Stimulated activated CD4-positive, alpha-beta T cell treated with anti-CD3 and anti-CD28 coated beads, TNF-alpha, amount 100 ng/mL, for 24 hours (primary cell): ENCODE data around the gene ZSWIM8.

ENCODE experiments used
- DNase-seq, 3 experiments: peaks; one replicate each; pipeline ENCODE4 v3.0.0-alpha.2; 2020; ENCODE audit warnings: low read depth in 3 of 3

Gene ZSWIM8

DNA sequence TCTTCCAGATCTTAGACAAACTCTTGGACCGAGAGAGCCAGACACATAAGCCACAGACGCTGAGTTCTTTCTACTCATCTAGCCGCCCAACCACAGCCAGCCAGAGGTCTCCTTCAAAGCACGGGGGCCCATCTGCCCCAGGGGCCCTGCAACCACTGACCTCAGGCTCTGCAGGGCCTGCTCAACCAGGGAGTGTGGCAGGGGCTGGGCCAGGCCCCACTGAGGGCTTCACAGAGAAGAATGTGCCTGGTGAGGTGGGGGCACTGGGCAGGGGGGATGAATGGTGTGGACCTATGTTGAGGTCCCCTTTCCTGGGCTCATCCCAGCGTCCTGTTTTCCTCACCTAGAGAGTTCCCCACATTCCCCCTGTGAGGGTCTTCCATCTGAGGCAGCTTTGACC is 11.4 kb downstream of the ZSWIM8 start:
- DNase-seq, result no peak

DNA sequence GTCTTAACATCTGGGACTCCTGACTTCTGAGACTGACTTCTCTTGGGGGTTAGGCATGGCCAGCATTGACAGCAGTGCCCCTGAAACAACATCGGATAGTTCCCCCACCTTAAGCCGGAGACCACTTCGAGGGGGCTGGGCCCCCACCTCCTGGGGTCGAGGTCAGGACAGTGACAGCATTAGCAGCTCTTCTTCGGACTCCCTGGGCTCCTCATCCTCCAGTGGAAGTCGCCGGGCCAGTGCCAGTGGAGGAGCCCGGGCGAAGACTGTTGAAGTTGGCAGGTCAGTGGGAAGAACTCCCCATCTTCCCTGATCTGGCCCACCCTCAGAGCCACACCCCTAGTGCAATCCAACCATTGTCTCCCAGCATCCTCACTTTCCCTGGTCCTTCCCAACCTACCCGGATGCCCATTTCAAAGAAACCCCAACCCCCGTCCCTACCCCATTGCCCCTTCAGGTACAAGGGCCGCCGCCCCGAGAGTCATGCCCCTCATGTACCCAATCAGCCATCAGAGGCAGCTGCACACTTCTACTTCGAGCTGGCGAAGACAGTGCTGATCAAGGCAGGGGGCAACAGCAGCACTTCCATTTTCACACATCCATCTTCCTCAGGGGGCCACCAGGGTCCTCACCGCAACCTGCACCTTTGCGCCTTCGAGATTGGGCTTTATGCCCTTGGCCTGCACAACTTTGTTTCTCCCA is 12.1 kb downstream of the ZSWIM8 start:
- no peak for DNase-seq

DNA sequence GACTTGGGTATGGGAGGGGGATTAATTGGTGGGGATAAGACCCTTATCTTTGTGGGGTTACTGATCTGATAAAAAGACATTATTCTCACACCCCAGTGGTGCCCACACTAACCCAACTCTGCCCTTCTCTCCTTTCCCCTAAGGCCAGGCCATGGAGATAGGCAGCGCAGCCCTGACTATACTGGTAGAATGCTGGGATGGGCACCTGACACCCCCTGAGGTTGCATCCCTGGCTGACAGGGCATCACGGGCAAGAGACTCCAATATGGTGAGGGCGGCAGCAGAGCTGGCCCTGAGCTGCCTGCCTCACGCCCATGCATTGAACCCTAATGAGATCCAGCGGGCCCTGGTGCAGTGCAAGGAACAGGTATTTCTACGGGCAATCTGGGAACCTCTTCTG is 12.7 kb downstream of the ZSWIM8 start:
- no peak for DNase-seq

DNA sequence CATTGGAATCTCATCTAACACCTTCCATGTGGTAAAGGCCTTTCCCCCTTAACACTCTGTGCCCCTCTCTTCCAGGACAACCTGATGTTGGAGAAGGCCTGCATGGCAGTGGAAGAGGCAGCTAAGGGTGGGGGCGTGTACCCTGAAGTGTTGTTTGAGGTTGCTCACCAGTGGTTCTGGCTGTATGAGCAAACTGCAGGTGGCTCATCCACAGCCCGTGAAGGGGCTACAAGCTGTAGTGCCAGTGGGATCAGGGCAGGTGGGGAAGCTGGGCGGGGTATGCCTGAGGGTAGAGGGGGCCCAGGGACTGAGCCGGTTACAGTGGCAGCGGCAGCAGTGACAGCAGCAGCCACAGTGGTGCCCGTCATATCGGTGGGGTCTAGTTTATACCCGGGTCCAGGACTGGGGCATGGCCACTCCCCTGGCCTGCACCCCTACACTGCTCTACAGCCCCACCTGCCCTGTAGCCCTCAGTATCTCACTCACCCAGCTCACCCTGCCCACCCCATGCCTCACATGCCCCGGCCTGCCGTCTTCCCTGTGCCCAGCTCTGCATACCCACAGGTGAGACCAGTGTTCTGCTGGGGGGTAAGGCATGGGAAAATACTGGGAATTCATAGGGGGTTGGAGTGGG is 13.6 kb downstream of the ZSWIM8 start:
- no peak for DNase-seq

DNA sequence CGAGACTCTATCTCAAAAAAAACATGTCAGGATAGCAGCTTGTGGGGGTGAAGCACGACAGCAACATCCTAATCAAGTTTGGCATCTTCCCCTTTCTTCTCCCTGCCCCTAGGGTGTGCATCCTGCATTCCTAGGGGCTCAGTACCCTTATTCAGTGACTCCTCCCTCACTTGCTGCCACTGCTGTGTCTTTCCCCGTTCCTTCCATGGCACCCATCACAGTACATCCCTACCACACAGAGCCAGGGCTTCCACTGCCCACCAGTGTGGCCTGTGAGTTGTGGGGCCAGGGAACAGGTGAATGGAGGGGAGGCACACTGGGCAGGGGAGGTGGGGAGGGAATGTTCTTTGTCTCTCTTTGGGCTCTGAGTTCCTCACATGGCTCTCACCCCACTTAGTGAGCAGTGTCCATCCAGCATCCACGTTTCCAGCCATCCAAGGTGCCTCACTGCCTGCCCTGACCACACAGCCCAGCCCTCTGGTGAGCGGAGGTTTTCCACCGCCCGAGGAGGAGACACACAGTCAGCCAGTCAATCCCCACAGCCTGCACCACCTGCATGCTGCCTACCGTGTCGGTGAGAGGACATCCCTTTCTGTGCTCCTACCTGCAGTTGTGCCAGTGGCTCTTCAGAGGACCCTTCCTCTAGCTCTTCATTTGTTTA is 14.6 kb downstream of the ZSWIM8 start:
- no peak for DNase-seq

DNA sequence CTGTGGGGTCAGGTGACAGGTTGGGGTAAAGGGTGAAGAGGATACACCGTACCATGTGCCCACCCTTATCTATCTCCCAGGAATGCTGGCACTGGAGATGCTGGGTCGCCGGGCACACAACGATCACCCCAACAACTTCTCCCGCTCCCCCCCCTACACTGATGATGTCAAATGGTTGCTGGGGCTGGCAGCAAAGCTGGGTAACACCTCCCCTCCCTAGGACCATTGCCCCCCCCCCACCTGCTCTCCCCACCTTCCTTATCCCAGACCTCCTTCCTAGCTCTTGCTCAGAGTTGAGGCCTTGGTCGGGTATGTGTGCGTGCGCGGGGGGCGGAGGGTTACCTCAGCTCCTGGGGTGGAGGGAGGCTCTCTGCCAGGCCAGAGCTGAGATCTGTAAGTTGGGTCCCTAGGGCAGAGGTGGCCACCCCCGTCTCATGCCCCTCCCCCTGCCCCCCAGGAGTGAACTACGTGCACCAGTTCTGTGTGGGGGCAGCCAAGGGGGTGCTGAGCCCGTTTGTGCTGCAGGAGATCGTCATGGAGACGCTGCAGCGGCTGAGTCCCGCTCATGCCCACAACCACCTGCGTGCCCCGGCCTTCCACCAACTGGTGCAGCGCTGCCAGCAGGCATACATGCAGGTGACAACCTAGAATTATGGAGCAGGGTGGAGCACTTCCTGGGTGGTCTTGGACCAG is 15.3 kb downstream of the ZSWIM8 start:
- no peak for DNase-seq

DNA sequence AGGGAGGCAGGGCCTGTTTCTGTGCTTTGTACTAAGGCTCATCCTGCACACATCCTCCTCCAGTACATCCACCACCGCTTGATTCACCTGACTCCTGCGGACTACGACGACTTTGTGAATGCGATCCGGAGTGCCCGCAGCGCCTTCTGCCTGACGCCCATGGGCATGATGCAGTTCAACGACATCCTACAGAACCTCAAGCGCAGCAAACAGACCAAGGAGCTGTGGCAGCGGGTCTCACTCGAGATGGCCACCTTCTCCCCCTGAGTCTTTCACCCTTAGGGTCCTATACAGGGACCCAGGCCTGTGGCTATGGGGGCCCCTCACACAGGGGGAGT is 15.8 kb downstream of the ZSWIM8 start:
- DNase-seq, result no peak

DNA sequence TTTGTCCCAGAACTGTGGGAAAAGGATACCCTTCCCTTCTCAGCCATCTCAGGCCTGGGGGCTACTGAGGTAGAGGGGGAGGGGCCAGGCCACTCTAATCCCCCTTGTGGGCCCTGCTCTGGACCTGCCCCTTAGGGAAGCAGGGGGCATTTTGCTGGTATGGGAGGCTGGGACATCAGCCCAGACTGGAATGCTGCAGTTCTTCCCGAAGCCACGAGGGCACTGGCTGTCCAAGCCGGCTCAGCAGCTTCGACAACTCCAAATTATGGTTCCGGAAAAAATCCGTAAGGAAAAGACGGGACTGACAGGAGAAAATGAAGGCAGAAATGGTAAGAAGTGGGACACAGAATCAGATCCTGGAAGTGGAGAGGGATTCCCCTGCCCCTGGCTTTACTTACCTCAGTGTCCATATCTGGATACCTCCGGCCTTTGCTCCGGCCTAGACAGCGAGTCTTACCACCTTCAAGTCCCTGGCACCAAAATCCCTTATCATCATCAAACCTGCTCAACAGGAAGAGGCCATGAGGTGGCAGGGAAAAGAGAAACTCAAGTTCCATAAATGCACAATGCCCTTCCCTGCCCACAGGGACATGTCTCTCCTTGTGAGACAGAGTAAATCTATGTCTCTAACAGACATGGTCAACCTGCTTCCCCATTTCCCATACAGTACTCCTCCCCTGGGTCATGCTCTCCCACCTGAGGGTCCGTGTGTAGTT is 17.0 kb downstream of the ZSWIM8 start:
- DNase-seq, result no peak

DNA sequence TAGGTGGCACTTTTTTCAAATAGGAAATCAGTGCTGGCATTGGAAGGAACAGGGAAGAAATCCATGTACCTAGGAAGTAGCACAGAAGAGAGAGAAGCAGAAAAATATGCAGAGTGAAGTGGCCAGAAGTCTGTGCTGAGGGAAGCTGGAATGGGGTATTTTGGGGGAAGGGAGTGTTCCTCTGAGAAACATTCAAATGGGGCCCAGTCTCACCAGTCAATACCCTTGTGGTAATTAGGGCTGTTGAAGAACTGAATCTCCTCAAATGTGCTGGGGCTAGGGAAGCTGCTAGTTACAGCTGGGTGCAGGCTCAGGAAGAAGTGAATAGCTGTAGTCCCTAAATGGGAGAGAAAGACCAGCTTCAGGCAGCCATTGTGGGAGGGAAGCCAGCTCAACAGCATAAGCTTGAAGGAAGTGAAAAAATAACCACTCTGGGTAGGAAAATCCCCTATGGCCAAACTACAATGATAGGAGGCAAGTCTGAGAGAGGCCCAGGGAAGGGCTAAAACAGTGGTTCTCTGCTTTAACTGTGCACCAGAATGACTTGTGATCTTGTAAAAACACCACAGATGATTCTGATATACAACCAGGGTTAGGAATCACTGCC is 18.4 kb downstream of the ZSWIM8 start:
- no peak for DNase-seq

DNA sequence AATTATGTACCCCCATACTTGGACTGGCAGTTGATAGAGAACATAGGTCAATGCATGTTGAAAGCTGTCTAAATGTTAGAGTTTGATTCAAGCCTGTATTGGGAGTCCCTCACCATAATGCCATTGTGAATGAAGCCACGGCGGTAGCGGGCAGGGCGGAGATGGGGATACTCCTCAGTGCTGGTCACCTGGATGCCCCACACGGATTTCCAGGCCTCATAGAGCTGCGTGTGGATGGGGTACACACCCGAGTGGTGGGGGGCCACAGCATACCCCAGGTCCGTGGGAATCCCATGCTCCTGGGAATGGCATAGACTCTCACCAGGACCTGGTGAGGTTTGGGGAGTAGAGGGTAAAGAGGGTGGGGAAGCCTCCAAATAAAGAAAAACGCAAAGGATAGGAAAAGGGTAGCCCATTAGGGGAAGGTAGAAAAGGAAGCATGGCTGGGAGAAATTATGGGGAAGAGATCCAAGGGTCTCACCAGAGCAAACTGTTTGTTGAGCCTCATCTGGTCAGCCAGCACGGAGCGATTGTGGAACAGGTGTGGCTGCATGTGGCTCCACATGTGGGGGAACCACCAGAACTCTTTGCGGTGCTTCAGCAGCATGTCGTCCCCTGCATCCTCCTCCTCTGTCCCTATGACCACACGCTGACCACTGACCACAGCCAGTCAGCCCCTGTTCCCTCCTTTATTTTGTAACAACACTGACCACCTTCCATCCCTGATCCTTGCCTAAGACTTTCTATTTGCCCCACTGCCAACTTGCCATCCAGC is 21.0 kb downstream of the ZSWIM8 start:
- no peak for DNase-seq

DNA sequence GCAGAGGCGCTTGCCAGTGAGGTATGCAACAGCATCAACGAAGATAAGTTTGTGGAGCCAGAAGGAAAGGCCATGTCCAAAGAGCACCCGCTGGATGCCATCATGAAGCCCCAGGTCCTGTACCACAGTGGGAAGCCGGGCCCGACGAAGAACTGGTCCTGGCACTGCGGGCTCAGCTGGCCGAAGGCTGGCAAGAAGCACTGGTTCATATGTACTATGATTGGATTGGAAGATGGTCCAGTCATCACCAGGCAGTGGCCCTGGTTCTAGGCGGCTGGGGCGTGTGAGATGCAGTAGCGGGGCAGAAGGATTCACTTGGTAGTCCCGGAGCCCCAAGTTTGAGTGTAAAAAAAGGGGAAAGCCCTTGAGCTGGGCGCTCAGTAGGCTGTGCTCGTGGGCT is 22.1 kb downstream of the ZSWIM8 start:
- DNase-seq, result no peak

DNA sequence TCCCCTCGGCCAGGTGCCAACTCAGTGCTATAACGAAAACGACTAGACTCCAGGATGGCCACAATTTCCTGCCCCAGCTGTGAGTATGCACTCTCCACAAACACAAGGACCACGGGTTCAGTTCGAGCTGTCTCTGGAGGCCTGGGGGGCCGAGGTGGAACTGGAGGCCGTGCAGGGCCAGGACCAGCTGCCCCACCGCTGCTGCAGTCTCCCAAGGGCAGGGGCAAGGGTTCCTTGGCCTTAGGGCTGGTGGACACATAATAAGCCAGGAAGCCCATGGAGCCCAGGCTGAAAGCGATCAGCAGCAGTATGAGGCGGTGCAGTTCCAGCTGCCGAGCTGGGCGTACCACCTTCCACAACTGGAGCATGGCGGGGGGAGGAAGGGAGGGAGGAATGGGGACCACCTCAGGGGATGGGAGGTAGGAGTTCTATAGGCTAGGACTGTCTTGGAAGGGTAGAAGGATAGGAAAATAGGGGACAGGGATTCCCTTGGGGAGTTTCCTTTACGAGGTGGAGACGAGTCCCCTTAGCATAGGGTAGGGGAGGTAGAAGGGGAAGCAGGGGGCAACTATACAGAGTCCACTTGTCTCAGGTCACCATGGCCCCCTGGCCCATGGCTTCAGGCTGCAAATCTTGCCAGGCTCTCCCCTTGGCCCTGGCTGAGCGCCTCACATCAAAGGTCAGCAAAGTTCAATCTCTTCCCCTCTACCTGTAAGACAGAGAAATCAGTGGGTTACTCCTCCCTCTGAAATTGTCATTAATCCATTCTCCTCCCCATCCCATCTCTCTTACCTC is 22.8 kb downstream of the ZSWIM8 start:
- DNase-seq, result no peak

DNA sequence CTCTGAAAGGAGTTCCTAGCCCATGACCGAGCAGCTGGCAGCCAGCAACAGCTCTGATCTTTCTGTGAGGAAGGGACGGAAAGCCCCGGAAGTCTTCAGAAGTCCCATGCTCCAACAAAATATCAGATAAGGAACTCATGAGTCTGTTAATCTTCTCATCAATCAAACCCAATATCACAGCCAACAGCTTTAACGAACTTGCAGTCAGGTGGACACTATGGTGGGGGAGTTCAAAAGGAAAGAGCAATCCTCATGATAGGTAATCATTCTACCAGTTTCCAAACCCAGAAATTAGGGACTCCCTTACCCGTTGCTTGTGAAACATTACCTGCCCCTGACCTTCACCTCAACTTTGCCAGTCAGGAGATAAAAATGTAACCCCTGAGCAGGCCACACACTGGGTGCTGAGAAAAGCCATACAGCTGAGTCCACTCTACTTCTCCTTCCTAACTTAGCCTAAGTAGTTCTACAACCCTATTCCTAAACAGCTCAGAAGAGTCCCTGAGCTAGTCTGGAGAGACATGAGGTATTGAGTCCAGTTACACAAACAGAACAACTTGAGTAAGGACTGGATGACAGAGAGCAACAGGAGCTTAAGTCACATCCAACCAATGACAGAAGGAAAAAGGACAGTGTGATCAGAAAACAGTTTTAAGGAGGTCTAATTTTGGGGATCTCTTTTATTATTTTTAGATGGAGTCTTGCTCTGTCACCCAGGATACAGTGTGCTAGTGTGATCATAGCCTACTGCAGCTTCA is 23.8 kb downstream of the ZSWIM8 start:
- DNase-seq, result no peak

DNA sequence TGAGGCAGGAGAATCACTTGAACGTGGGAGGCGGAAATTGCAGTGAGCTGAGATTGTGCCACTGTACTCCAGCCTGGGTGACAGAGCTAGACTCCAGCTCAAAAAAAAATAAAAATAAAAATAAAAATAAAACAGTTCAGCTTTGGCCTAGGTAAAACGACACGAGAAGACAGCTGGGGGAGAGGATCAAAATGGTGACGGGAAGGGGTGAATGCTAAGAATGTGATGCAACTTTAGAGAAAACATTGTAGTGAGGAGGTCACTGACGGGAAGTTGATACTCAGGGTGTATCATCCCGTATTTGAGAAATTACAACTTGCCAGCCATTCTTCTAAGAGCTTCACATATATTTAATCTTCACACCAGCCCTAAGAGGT is 24.9 kb downstream of the ZSWIM8 start:
- no peak for DNase-seq

DNA sequence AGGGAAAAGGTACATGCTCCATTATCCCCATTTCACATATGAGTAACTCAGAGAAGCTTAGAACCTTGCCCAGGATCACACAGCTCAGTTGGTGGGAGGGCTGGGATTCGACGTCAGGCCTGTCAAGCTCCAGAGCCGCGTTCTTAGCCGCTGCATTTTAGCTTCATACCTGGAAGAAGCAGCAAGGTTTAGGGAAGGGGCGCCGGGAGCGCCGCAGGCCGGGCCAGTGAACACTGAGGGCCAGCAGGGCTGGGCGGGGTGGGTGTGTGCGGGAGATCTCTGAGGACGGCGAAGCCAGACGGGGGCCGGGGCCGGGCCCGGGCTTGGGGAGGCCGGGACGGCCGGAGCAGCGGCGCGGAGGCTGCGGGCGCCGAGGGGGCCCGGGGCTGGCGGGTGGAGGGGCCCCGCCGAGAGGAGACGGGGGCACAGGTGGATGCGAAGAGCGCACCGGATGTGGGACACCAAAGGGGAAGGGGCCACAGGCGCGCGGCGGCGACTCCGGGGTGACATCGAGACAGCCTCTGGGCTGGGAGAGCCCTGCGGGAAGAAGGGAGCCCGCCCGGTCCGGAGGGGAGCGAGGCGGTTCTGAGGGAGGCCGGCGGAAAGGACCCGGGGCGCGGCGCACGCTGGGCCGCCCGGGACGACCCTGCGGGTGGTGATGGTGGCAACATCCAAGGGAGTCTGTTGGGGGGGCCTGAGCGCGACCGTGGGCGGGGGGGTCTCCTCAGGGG is 25.5 kb downstream of the ZSWIM8 start:
- peak; percentile 27 to 53 (median 31) for DNase-seq

DNA sequence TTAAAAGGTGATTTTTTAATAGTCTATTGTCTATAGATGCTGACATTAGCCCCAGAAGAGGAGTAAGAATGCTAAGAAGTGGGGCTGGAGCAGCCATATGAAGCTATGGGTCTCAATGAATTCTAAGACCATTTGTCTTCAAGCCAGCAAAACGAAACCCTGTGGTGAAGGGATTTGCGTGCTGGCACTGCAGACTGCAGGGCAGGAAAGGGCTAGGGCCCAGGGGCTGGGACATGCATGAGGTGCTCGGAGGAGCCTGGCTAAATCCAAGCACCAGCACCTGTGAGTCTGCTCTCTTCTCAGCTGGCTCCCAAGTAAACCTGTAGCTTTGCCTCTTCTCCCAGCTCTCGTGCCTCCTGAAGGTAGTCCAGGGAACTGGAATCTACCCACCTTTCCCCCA is 27.3 kb downstream of the ZSWIM8 start:
- DNase-seq, result no peak

DNA sequence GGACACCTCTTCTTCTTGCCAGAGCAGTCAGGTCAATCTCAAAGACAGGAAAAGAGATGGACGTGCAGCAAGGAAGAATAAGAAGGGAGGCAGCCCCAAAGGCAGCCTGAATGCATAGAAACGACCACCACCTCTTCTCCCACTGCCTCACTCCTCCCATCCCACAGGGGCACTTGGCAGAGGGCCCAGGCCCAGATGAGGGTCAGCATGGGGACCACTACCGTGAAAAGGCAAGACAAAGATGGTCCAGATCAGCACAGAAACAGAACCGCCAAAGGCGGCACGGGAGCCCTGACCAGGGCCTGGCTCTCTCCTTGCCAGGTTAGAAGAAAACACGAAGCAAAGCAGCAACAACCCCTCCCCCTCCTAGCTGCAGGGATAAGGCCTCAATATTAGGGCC is 27.9 kb downstream of the ZSWIM8 start:
- DNase-seq, result no peak

DNA sequence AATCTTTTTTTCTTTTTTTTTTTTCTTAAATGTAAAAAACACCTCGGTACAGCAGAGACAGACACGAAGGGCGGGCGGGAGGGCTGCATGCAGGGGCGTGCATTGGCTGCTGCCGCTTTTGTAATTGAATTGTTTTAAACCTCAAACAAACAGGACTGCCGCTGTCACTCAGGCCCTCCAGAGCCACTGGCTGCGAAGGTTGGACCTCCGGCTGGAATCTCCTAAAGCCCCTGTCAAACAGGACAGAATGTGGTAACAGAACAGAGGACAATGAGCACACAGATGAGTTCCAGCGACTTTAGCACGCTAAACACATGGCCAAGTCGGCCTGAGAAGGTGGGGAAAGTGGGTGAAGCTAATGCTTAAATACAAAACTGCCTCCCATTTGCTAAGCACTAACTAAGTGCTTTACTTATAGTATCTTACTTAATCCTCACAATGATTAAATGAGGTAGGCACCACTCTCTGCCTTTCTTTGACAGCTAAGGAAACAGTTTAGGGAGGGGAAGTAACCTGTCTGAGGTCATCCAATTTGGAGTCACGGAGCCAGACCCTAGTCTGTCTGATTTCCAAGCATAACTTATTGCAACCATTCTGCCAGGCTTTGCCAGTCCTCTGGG is 29.0 kb downstream of the ZSWIM8 start:
- no peak for DNase-seq
